C4-2B (cell line): ENCODE results near the gene TRERF1.
"Not testable (repeated sequence)": the region's sequence is repeated elsewhere in the genome, so short reads cannot be mapped to it uniquely, and the experiment has no call there.

ENCODE experiments used
- H3K27ac ChIP-seq: fragments of 450-650 bp; 2 replicates; pipeline ENCODE4 v1.5.1; 2017
- CTCF ChIP-seq: fragments of 450-650 bp; conservative IDR thresholded peaks from 2 replicates; pipeline ENCODE4 v1.5.1; 2017; ENCODE audit warnings: mild to moderate bottlenecking
- ZFX ChIP-seq: fragments of 450-650 bp; IDR thresholded peaks from 2 replicates; pipeline ENCODE4 v1.6.1; 2017

Gene TRERF1

GRCh38 chr6:42201382-42201781, 250.3 kb downstream of the TRERF1 start:
- TF ChIP-seq CTCF (no peak), ZFX (no peak)
- no peak overlapping the region for H3K27ac ChIP-seq

- TF ChIP-seq ZFX (no peak), CTCF (no peak)
- no peak overlapping the region for H3K27ac ChIP-seq
Measured at GRCh38 chr6:42200035-42200434, 251.7 kb downstream of the TRERF1 start.

- no peak for TF ChIP-seq ZFX
- no peak for TF ChIP-seq CTCF
- H3K27ac ChIP-seq: no peak overlapping the region
Measured at GRCh38 chr6:42199106-42199981, 252.4 kb downstream of the TRERF1 start.

GRCh38 chr6:42197555-42198362, 254.0 kb downstream of the TRERF1 start:
- H3K27ac ChIP-seq: no peak overlapping the region
- no peak for TF ChIP-seq ZFX
- TF ChIP-seq CTCF: no peak

- no peak overlapping the region for H3K27ac ChIP-seq
- no peak for TF ChIP-seq ZFX
- no peak for TF ChIP-seq CTCF
Measured at GRCh38 chr6:42195415-42195814, 256.3 kb downstream of the TRERF1 start.

GRCh38 chr6:42194056-42194455, 257.7 kb downstream of the TRERF1 start:
- H3K27ac ChIP-seq: no peak overlapping the region
- no peak for TF ChIP-seq ZFX
- TF ChIP-seq CTCF: no peak

- TF ChIP-seq CTCF: no peak
- TF ChIP-seq ZFX: no peak
- no peak overlapping the region for H3K27ac ChIP-seq
Measured at GRCh38 chr6:42193491-42193894, 258.2 kb downstream of the TRERF1 start.

- not testable (repeated sequence) for H3K27ac ChIP-seq
Measured at GRCh38 chr6:42192385-42192784, 259.3 kb downstream of the TRERF1 start.
